GM19372 (cell line): Measurements from ENCODE around the gene EFNA3.

Experiments used
- ATAC-seq: cut with Tn5 transposase; IDR thresholded peaks from one replicate; pipeline ENCODE4 v1.9.1; 2021; ENCODE audit warnings: mild to moderate bottlenecking, low read depth, moderate library complexity; ENCODE audit not compliant: unreplicated experiment

Gene EFNA3

GRCh38 chr1:155128755-155129473 is 50.3 kb downstream of the EFNA3 start:
- no peak for ATAC-seq

- no peak for ATAC-seq
Measured at GRCh38 chr1:155130272-155131006, 51.8 kb downstream of the EFNA3 start.

GRCh38 chr1:155131285-155131684 is 52.6 kb downstream of the EFNA3 start:
- no peak for ATAC-seq

GRCh38 chr1:155131856-155132255 is 53.2 kb downstream of the EFNA3 start:
- no peak for ATAC-seq

GRCh38 chr1:155133799-155134281 is 55.2 kb downstream of the EFNA3 start:
- ATAC-seq, result no peak

- ATAC-seq, result no peak
Measured at GRCh38 chr1:155134322-155134721, 55.7 kb downstream of the EFNA3 start.

- no peak for ATAC-seq
Measured at GRCh38 chr1:155134880-155135414, 56.3 kb downstream of the EFNA3 start.

- ATAC-seq, result peak; percentile 61
Measured at GRCh38 chr1:155135415-155136028, 56.9 kb downstream of the EFNA3 start, which contains the start of gene SLC50A1. Gene SLC50A1 (plus strand): TSS chr1:155135852. CDS start chr1:155135912, 60 bp downstream.

GRCh38 chr1:155136748-155137147 is 58.1 kb downstream of the EFNA3 start:
- ATAC-seq, result no peak
